ENCODE results near the gene RAB1A. TPM values are rescaled to one million over a fixed set of nuclear protein-coding genes. Genes with fewer than 3 reads are reported as not detected.

RAB1A gene
- total and polyA plus RNA-seq, 9 of the 15 experiments (the other 6 are each of a cell fraction or from before 2014, with no cell fraction given), result 43.8 to 163 (median 67.7) TPM

- no peak for TF ChIP-seq CBX1 (IDR thresholded peaks at IDR 0.05; ENCODE audit: low read depth)
- no peak for TF ChIP-seq NR2F6 (CRISPR knock-in tag; IDR thresholded peaks at IDR 0.05)
- TF ChIP-seq RBM22 (IDR thresholded peaks at IDR 0.05; ENCODE audit: low read depth, low read length, poor library complexity, severe bottlenecking), result no peak
- TF ChIP-seq ZNF398 (CRISPR knock-in tag; IDR thresholded peaks at IDR 0.05), result no peak
- peak; percentile 95 for TF ChIP-seq ZBTB7A (IDR thresholded peaks at IDR 0.05; ENCODE audit: borderline replicate concordance, control insufficient read depth, low read depth, low read length)
- peak; percentile 65 for TF ChIP-seq HMGN3 (IDR thresholded peaks at IDR 0.05; ENCODE audit: borderline replicate concordance, extremely low read depth, insufficient read length, low read depth, low read length)
- TF ChIP-seq ELF4 (CRISPR knock-in tag; IDR thresholded peaks at IDR 0.05), result peak; percentile 98
- TF ChIP-seq HDAC1 (IDR thresholded peaks at IDR 0.05), result peak in 1 of 2 experiments; percentile 77; a peak in 2 of 4 replicates
- TF ChIP-seq ZNF282 (CRISPR knock-in tag; IDR thresholded peaks at IDR 0.05), result no peak
- TF ChIP-seq SFPQ (IDR thresholded peaks at IDR 0.05; ENCODE audit: low read depth, low read length), result no peak
- no peak for TF ChIP-seq SMARCB1 (IDR thresholded peaks at IDR 0.05; ENCODE audit: insufficient read length, low read depth)
- peak; percentile 97 for TF ChIP-seq ETS1 (conservative IDR thresholded peaks at IDR 0.05; ENCODE audit: control insufficient read depth, low read depth, low read length)
- no peak for TF ChIP-seq SRSF3 (IDR thresholded peaks at IDR 0.05; ENCODE audit: insufficient read depth, low read length)
- no peak for TF ChIP-seq ZNF668 (CRISPR knock-in tag; IDR thresholded peaks at IDR 0.05)
- TF ChIP-seq ZNF695 (CRISPR knock-in tag; IDR thresholded peaks at IDR 0.05), result no peak
- peak in 1 of 2 experiments; percentile 30; a peak in 1 of 4 replicates for TF ChIP-seq TBL1XR1 (IDR thresholded peaks at IDR 0.05; ENCODE audit: low read length in 2 of 2)
- TF ChIP-seq HES1 (IDR thresholded peaks at IDR 0.05; ENCODE audit: low read depth), result no peak
- TF ChIP-seq BDP1 (IDR thresholded peaks at IDR 0.05; ENCODE audit: insufficient read depth, insufficient read length), result no peak
- peak in 1 of 2 experiments; percentile 32; a peak in 1 of 4 replicates for TF ChIP-seq RCOR1 (IDR thresholded peaks at IDR 0.05; ENCODE audit: borderline replicate concordance in 1 of 2, low read depth in 2 of 2, low read length in 2 of 2)
- no peak for TF ChIP-seq ESRRB (CRISPR knock-in tag; IDR thresholded peaks at IDR 0.05; ENCODE audit: borderline replicate concordance)
These were observed at the start of gene RAB1A (continued) for GRCh38 chr2:65129826-65130663.

All from K562 (cell line).